Ishikawa (cell line): ENCODE results near the gene SIVA1.

ENCODE experiments used
- CEBPB ChIP-seq: IDR thresholded peaks from 2 replicates; pipeline ENCODE4 v1.6.1; 2012
- CREB1 ChIP-seq: IDR thresholded peaks from 2 replicates; pipeline ENCODE4 v1.6.1; 2012; ENCODE audit warnings: low read depth
- EGR1 ChIP-seq: IDR thresholded peaks from 2 replicates; pipeline ENCODE4 v1.6.1; 2012
- EP300 ChIP-seq: IDR thresholded peaks from 2 replicates; pipeline ENCODE4 v1.6.1; 2012; ENCODE audit warnings: borderline replicate concordance
- FOXM1 ChIP-seq: IDR thresholded peaks from 2 replicates; pipeline ENCODE4 v1.6.1; 2012; ENCODE audit warnings: low read depth, borderline replicate concordance
- MAX ChIP-seq: IDR thresholded peaks from 2 replicates; pipeline ENCODE4 v1.6.1; 2012
- NFIC ChIP-seq: IDR thresholded peaks from 2 replicates; pipeline ENCODE4 v1.6.1; 2012
- RAD21 ChIP-seq: IDR thresholded peaks from 2 replicates; pipeline ENCODE4 v1.6.1; 2012; ENCODE audit warnings: low read depth
- REST ChIP-seq: IDR thresholded peaks from 2 replicates; pipeline ENCODE4 v1.6.1; 2012; ENCODE audit warnings: low read depth, mild to moderate bottlenecking
- TAF1 ChIP-seq: IDR thresholded peaks from 2 replicates; pipeline ENCODE4 v1.6.1; 2012; ENCODE audit warnings: low read depth, mild to moderate bottlenecking
- TCF12 ChIP-seq: IDR thresholded peaks from 2 replicates; pipeline ENCODE4 v1.6.1; 2012; ENCODE audit warnings: low read depth
- TEAD4 ChIP-seq: IDR thresholded peaks from 2 replicates; pipeline ENCODE4 v1.6.1; 2012
- USF1 ChIP-seq: IDR thresholded peaks from 2 replicates; pipeline ENCODE4 v1.6.1; 2012
- YY1 ChIP-seq: IDR thresholded peaks from 2 replicates; pipeline ENCODE4 v1.6.1; 2012; ENCODE audit warnings: low read depth
- ZBTB7A ChIP-seq: IDR thresholded peaks from 2 replicates; pipeline ENCODE4 v1.6.1; 2012; ENCODE audit warnings: low read depth

Gene SIVA1

GRCh38 chr14:104726600-104727451 lies 26.1 kb upstream of the SIVA1 start:
- TF ChIP-seq CREB1 (no peak), ZBTB7A (no peak), REST (no peak), YY1 (no peak), MAX (no peak), TAF1 (no peak), EP300 (no peak)

GRCh38 chr14:104728631-104729030 lies 24.3 kb upstream of the SIVA1 start:
- TF ChIP-seq FOXM1 (no peak), TEAD4 (no peak), NFIC (no peak), TAF1 (no peak), CREB1 (no peak), YY1 (no peak), ZBTB7A (no peak), EP300 (no peak), USF1 (no peak), CEBPB (no peak), TCF12 (no peak)

- TF ChIP-seq USF1, result no peak
- TF ChIP-seq EGR1, result no peak
- TF ChIP-seq ZBTB7A, result no peak
- TF ChIP-seq RAD21, result no peak
- no peak for TF ChIP-seq FOXM1
Measured at GRCh38 chr14:104729835-104730181, 23.1 kb upstream of the SIVA1 start.

DNA sequence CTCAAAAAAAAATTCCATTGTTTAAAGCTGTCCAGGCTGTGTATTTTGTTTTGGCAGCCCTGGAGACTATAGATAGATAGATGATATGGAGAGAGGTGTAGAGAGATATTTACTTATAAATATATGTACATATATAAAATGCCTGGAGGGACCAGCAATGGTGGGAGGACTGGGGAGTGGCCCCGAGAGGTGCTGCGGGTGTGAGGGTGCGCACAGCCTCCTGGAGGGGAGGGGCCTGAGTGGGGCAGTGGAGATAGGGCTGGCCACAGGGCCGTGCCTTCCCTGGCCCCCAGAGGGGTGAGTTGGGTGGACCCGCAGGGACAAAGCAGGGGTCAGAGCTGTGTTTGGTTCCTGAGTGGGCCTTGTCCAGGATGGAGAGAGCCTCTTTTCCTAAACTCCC lies 22.5 kb upstream of the SIVA1 start:
- TF ChIP-seq MAX, result no peak
- TF ChIP-seq USF1, result no peak
- no peak for TF ChIP-seq NFIC
- no peak for TF ChIP-seq FOXM1
- TF ChIP-seq CREB1, result no peak
- no peak for TF ChIP-seq CEBPB
- no peak for TF ChIP-seq TCF12
- TF ChIP-seq REST, result no peak
- TF ChIP-seq YY1, result no peak
- TF ChIP-seq TEAD4, result no peak
- TF ChIP-seq ZBTB7A, result no peak
- no peak for TF ChIP-seq RAD21
- no peak for TF ChIP-seq EP300
- no peak for TF ChIP-seq TAF1
- no peak for TF ChIP-seq EGR1

GRCh38 chr14:104731320-104732294 lies 21.3 kb upstream of the SIVA1 start:
- TF ChIP-seq EGR1 (no peak), RAD21 (peak; percentile 17; the same call in 1 of the 2 replicates)
